ENCODE results near the gene MINDY3.
A peak's percentile ranks its signal among the peaks of the same experiment; 100 is the strongest.
"Not testable (repeated sequence)": the region's sequence is repeated elsewhere in the genome, so short reads cannot be mapped to it uniquely, and the experiment has no call there.

MINDY3 gene

DNA sequence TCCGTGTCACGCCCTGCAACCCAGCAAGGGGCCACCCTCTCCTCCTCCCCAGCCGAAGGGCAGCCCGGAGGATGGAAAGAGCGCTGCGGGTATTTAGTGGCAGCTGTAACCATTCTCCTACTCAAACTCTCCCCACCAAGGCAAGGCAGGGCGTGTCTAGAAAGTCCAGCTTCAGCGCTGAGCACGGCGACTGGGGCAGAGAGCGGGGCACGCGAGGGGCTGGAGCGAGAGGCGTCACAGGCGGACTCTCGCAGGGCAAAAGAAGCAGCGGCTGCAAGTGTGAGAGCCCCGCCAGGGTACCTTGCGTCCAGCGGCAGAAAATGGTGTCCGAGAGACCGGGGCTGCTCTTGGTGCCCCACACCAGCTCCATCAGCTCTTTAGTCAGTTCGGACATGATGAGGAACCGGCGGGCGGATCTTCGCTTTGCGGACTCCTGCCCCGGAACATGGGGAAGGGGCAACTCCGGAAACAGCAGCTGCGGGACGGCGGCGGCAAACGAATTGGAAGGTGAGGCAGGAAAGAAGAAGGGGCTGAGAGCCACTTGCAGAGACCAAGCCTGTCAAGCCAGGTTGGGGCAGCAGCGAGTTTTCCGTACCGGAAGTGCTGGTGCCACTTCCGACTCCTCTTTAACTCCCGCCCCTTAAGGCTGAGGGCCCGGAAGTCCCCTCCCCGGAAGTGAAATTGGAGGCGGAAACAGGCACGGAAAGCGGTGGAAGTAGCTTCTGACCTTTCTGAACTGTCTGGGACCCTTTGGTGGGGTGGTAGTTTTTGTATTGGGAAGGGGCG lies at the start of gene MINDY3:
Gene MINDY3, minus strand, starts transcription at position 602 of the 786 bp plus-strand sequence. Its CDS starts 208 bp downstream, at position 394.
- DNase-seq, result peak; percentile 34

DNA sequence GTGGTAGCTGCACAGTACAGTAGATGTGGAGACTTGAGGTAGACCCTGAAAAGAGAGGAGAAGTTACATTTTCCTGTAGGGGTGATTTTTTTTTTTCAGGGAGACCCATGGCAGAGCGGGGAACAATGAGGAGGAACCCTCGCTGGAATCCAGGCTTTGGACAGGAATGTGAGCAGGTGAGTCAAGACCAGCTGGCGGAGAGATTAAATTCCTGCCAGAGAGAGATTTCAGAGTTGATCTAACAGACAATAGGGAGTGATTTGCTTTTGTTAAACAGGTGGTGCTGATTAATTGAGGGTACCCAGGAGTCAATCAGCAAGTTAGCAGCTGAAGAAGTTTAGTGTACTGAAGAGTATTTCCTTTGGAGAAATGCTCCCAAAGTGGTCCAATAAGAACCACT lies 41.6 kb upstream of the MINDY3 start:
- DNase-seq, result no peak

DNA sequence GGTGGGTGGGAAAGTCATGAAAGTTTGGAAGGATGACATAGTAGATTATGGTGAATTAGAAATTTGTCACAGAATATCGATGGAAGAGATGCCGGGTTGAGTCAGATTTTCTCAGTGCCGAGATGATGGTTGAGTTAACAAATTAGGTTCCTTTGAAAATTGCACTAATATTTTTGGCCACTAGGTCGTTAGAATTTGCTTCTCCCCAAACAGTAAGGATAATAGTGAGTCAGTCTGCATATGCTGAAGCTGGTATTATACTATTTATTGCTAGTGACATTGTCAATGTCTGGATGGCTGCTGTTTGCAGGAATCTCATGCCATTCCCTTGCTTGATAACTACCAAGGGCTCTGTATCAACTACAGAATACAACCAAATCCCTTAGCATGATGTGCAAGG lies 37.7 kb upstream of the MINDY3 start:
- no peak for DNase-seq

DNA sequence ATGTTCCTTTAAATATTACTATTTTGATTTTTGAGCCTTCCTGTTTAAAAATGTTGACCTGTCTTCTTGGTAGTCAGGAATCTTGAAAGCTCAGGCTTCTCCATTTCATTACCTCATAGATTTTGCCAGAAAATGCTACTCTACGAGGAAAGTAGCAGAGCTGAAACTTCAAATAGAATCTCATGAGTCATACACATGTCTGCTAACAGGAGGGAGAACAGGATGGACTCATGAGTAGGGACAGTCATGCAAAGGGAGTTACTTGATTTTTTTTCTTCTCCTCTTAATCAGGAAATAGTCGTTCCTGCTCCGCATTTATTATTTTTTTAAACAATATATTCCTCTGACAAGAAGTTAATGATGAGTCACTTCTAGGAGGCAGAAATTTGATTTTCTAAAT lies 37.0 kb upstream of the MINDY3 start:
- DNase-seq, result no peak

DNA sequence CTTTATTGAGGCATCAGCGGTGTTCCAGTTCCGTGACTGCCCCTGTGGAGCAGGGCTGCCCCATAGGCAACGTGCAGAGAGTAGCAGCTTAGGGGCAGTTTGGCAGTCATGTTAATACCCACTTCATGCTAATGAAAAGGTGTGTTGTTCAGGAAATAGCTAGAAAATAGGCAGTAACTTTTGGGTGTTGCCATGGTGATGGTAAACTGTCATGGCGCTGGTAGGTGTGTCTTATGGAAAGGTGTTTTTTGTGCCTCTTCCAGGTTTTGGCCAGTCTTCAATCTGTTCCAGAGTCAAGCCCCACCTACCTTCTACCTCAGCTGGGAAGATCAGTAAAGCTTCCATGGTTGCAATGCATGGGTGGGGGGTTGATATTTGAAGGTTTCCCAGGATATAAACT lies 36.3 kb upstream of the MINDY3 start:
- no peak for DNase-seq

DNA sequence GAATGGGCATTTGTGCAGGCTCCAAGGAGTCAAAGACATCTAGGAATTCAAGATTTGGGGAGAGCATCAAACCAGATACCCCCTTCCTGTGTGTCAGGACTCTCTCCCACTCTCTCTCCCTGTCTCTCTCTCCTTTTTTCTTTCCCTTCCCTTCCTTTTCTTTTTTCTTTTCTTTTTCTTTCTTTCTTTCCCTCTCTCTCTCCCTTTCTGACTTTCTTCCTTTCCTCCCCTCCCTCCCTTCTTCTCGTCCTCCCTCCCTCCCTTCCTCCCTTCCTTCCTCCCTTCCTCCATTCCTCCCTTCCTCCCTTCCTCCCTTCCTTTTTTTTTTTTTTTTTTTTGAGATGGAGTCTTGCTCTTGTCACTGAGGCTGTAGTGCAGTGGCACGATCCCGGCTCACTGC lies 24.1 kb upstream of the MINDY3 start:
- no peak for DNase-seq

DNA sequence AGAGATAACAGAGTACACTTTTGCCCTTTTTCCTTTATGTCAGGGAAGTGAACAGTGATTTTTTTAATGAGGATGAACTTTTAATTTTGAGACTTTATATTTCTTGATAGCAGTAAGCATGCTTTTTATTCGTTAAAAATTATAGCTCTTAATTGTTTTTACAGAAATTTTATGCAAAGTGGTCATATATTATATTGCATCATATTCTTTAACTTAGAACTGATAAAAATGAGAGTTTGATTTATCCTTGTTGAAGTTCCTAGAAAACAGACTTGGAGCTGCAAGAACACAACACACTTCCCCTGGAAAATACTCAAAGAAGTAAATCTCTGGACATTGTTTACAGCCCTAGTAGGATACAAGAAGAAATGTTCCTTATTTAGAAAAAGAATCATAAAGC lies 21.2 kb upstream of the MINDY3 start:
- DNase-seq, result no peak

DNA sequence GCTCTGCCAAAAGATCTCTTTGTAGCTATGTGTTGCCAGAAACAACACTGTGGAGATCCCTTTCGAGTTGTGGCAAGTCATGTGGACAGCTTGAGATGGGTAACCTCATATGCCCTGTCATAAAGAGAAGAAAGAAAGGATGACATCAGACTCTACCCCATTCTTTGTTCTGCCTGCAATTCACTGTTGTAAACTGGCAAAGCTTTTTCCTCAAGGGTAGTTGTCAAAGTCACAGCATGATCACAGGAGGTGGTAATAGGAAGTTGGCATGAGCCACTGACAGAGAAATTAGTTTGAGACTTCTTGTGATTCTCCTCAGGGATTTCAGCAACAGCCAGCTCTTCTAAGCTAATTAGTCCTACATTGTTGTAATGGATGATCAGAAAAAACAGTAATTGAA lies 19.4 kb upstream of the MINDY3 start:
- no peak for DNase-seq

DNA sequence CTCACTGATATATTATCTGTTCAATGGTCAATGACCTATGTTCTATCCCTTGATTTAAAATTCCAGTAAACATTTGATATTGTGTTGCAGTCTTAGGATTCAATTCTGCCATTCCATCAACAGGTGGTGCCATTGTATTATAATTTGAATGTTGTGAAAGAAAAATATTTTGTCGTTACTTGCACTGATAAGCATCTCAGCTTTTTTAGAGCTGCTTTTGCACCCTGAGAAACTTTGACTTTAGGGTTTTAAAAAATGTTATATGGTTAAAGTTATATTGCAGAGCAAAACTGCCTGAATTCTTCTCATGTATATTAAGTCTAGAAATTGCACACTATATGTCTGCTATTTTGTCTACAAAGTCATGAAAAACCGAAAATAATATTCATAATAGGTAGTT lies 18.8 kb upstream of the MINDY3 start:
- peak; percentile 5 for DNase-seq

DNA sequence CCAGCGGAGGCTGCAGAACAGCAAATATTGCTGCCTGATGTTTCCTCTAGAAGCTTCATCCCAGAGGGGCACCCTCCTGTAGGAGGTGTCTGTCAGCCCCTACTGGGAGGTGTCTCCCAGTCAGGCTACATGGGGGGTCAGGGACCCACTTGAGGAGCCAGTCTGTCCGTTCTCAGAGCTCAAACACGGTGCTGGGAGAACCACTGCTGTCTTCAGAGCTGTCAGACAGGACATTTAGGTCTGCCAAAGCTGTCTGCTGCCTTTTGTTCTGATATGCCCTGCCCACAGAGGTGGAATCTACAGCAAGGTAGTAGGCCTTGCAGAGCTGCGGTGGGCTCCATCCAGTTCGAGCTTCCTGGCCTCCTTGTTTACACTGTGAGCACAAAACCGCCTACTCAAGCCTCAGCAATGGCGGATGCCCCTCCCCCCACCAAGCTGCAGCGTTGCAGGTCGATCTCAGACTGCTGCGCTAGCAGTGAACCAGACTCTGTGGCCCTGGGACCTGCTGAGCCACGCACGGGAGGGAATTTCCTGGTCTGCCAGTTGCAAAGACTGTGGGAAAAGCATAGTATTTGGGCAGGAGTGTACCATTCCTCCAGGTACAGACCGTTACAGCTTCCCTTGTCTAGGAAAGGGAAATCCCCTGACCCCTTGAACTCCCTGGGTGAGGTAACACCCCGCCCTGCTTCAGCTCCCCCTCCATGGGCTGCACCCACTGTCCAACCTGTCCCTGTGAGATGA lies 17.7 kb upstream of the MINDY3 start:
- no peak for DNase-seq

DNA sequence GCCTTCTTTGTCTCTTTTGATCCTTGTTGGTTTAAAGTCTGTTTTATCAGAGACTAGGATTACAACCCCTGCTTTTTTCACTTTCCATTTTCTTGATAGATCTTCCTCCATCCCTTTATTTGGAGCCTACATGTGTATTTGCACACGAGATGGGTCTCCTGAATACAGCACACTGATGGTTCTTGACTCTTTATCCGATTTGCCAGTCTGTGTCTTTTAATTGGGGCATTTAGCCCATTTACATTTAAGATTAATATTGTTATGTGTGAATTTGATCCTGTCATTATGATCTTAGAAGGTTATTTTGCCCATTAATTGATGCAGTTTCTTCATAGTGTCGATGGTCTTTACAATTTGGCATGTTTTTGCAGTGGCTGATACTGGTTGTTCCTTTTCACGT lies 16.0 kb upstream of the MINDY3 start:
- DNase-seq, result not testable (repeated sequence)

DNA sequence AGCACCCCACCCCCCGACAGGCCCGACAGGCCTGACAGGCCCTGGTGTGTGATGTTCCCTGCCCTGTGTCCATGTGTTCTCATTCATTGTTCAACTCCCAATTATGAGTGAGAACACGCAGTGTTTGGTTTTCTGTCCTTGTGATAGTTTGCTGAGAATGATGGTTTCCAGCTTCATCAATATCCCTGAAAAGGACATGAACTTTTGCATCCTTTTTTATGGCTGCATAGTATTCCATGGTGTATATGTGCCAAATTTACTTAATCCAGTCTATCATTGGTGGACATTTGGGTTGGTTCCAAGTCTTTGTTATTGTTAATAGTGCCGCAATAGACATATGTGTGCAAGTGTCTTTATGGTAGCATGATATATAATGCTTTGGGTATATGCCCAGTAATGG lies 12.3 kb upstream of the MINDY3 start:
- not testable (repeated sequence) for DNase-seq

DNA sequence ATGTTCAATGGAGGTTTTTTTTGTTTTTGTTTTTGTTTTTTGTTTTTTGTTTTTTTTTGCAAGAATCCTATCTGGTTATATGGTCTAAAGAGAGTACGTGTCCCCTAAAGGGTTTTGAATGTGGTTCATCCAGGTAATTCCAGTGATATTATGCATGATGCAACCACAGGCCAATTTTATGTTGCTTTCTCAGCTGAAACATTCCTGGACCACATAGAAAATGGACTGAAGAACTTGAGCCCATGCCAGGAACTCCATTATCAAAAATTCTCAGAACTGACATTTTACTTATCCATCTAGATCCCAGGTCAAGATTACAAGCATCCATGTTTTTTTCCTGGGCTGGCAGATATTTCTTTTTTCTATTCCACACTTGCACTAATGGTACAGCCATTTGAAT lies 11.5 kb upstream of the MINDY3 start:
- DNase-seq, result no peak

DNA sequence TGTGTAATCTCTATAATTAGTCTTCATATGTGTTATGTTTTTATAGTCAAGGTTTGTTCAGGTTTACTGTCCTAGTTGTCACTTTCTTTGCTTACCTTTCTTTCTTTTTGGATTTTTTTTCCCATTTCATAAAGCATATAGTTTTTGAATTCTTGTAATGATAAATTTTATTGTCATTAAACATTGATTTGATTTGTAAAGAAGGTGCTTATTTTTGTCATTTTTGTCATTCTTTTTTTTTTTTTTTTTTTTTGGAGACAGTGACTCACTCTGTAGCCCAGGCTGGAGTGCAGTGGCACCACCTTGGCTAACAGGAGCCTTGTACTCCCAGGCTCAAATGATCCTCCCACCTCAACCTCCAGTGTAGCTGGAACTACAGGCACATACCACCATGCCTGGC lies 9.6 kb upstream of the MINDY3 start:
- DNase-seq, result no peak

DNA sequence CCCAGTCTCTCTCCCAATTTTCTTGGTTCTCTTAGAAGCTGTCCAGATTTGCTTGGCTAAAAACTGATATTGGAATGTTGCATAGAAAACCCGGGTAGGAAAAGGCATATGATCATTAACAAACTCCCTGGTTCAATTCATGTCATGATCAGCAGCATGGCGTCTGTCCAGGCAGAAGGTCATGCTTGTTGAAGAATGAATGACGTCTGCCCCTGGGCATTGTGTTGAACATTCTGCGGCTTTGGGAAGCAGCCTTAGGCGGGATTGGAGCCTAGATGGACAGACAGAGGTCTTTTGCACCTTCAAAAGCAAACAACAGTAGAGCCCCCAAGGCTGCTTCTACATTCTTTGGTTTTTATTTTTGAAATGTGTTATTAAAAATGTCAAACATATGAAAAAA lies 7.7 kb upstream of the MINDY3 start:
- DNase-seq, result no peak

DNA sequence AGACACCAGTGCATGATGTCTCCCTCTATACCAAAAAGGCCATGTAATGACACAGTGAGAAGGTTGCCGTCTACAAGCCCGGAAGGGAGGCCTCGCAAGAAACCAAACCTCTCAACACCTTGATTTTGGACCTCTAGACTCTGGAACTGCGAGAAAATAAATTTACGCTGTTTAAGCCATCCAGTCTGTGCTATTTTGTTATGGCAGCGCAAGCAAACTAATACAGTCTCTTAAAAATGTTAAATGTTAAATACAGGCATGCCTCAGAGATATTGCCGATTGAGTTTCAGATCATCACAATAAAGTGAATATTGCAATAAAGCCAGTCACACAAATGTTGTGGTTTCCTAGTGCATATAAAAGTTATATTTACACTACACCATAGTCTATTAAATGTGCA lies 5.0 kb upstream of the MINDY3 start:
- no peak for DNase-seq

DNA sequence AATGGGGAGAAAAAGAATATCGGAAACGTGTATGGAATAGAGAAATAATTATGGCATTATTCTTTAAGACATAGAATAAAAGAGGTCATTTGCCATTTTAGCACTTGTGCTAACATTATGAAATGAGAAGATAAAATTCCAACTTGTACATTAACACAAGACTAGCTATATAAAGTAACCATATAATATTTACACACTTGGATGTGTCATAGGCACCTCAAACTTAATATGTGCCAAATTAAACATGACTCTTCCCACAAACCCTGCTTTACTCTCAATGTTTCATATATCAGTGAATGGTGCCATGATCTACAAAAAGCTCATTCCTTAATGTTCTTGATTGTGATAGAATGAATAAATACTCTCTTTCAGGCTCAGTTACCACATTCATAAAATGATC lies 4.1 kb upstream of the MINDY3 start:
- no peak for DNase-seq

DNA sequence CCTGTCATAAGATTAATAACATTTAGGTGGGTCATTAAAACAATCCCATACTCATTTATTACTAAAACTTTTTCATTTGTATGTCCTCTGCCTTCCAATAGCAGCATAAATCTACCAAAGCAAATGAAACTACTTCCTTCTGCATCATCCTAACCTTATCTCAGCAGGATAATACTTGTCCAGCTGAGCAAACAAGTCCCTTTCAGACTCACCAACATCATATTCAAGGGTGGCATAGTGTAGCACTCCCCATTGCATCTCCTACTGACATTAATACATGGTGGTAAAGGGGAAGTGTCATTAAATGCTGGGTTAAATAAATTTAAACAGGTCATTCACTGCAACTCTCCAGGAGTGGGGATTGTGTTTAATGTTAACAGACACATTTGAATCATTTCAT lies 3.4 kb upstream of the MINDY3 start:
- no peak for DNase-seq

DNA sequence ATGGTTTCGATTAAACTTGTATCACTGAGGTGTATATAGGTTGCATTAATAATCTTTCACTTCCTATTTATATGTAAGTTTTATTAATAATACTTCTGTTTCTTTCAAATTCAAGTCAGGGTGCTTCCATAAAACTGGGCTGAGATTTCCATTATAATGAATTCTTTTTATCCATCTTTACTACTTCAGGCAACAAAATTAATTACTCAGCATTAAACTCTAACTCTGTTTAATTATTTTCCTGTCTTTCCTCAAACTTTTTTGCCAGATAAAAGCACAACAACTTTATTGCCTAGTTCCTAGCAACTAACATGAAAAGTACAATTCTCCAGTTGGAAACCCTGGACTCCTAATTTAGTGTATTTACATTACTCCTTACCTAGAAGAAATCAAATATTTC lies 3.0 kb upstream of the MINDY3 start:
- no peak for DNase-seq

DNA sequence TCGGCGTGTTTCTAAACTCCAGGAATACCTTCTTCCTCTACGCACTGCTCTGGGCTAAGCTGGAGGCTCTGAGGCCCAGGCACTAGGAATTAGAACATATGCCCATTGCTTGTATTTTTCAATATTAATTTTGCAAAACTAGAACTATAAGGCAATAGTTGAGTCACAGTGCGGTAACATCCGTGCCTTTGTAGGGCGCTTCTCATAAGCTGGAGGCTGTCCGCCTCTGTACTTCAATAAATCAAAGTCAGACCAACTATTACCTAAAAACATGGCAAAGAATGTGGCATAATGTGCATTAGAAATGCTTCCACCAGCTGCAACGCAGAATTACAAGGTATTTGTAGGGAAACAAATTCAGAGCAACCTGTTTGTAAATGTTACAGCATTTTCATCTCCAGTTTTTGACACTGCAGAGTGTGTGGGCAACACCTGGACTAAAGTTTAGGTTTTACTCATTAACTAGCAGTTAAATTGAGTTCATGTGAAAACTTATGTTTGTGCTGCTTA lies 440 bp upstream of the MINDY3 start:
- no peak for DNase-seq

DNA sequence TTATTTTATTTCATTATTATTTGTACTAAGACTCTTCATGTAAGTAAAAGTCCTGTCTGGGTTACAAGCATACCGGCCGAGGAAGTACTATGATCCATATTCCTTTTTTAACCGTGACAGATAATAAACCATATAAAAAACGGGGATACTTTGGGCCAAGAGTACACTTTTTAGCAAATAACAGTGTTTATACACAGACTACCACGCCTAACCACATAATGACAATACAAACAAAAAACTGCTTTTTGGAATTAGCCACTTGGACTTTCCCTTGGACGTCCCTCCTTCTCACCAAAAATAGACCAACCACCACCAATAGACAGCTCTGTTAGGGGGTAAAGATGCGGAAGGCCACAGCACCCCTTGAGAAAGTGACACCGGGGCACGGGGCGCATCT lies 800 bp downstream of the MINDY3 start:
- no peak for DNase-seq

DNA sequence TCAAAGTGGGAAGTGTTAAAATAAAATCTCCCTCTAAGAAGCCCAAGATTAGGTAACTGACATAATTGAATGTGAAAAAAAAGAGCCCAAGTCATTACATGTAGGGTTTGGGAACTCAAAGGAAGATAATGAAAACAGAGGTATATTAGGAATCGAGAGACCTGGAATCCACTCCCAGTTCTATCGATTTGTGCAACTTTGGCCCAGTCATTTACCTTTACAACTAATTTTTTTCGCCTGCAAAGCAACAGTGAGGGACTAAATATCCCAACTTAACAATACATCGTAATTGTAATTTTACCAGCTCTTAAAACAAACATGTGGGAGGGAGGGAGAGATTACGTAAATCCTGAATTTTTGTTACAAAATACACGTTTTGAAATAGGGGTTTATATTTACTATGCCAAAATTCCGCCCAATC lies 1.4 kb downstream of the MINDY3 start:
- DNase-seq, result no peak

DNA sequence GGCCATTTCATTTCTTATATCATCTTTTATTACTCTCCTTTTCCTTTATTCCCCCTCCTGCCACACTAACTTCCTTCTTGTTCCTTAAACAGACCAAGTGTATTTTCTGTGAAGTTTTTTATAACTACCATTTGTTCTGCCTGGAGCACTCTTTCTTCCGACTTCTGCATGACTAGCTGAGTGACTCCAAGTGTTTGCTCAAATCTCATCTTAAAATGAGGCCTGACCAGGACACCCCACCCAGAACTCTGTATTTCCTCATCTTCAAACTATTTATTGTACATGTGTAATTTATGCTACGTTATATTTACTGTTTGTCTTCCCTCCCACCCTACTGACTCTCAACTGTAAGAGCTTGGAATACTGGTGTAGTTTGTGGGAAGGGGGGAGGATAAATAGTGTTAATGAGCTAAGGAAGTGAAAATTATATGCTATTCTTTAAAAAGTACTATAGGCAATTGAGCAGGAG lies 3.2 kb downstream of the MINDY3 start:
- no peak for DNase-seq

DNA sequence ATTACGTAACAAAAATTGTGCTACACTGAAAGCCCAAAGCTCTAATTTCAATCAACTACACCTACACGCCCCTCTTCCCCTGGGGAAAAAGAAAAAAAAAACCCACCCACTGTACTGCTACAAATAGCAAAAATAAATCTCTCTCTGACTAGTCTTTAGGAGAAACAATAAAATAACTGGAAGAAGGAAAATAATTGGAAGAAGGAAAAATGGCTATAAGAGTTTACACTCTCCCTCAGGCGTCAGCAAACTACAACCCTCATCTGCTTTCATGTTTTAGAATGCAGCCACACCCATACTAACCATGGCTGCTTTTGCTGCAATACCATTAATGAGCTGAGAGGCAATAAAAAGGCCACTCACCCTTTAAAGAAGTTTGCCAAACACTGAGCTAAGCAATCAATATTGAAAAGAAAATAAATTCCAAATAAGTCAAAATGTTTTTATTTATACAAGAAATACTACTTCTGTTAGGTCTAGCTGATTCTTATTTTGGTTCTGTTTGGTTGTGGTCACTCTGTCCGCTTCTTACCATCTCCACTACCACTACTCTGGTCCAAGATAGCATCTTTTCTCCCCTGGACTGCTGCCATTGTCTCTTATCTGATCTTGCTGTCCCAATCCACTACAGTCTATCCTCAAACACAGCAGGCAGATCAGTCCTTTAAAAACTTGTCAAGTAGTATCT lies 3.8 kb downstream of the MINDY3 start:
- DNase-seq, result no peak
